Measurements from ENCODE around the gene CHMP3. TPM values are rescaled to one million over a fixed set of nuclear protein-coding genes. Genes with fewer than 3 reads are reported as not detected.

The CHMP3 gene
- total RNA-seq, 4 donors from 2014 or later = 206 to 236 (median 211) TPM

DNA sequence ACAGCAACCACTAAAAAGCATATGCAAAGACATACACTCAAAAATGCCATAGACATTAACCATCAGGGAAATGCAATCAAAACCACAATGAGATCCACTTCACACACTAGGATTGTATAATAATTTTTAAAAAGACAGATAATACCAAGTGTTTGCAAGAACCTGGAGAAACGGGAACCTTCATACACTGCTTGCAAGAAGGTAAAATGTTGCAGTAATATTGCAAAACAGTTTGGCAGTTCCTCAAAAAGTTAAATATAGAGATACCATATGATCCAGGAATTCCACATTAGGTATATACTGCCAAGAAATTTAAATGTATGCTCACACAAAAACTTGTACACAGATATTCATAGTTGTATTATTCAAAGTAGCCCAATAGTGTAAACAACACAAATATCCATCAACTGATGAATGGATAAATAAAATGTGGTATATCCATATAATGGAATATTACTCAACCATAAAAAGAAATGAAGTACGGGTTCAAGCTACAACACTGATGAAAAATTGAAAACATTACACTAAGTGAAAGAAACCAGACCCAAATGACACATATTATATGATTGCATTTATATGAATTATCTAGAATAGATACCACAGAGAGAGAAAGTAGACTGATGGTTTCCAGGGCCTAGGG is 14.7 kb upstream of the CHMP3 start:
- H3K4me1 ChIP-seq = no peaks in the 10 kb centered on the region
- no peak for TF ChIP-seq EP300 (IDR thresholded peaks at IDR 0.05)
- TF ChIP-seq POLR2A (IDR thresholded peaks at IDR 0.05) = no peak
- H3K9me3 ChIP-seq = no peaks in the 10 kb centered on the region
- WGBS, 2 donors (ENCODE audit: low coverage in 1 of 2) = 89 to 91% methylated on average over 2 of the region's 2 CpGs
- no peak overlapping the region for H3K27ac ChIP-seq
- no peak overlapping the region for H3K4me3 ChIP-seq
- no peaks in the 10 kb centered on the region for H3K36me3 ChIP-seq
- H3K27me3 ChIP-seq = no peaks in the 10 kb centered on the region
- no peak for ATAC-seq

DNA sequence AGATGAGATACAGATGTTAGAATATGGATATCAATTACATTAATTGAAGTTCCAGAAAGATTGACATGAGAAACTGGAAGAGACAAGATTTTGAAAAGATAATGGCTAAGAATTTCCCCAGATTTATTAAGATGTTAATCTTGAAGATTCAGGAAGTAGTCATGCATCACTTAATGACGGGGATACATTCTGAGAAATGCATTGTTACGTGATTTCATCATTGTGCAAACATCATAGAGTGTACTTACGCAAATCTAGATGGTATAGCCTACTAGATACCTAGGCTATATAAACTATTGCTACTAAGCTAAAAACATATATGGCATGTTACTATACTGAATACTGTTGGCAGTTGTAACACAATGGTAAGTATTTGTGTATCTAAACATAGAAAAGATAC is 6.8 kb upstream of the CHMP3 start:
- H3K27ac ChIP-seq = no peak overlapping the region
- no peaks in the 10 kb centered on the region for H3K9me3 ChIP-seq
- H3K27me3 ChIP-seq = no peaks in the 10 kb centered on the region
- no peaks in the 10 kb centered on the region for H3K36me3 ChIP-seq
- H3K4me3 ChIP-seq = no peak overlapping the region
- no peaks in the 10 kb centered on the region for H3K4me1 ChIP-seq
- WGBS, 2 donors (ENCODE audit: low coverage in 1 of 2) = 80 to 86% methylated on average over 3 of the region's 3 CpGs
- ATAC-seq = no peak
- TF ChIP-seq, protein P1, sequence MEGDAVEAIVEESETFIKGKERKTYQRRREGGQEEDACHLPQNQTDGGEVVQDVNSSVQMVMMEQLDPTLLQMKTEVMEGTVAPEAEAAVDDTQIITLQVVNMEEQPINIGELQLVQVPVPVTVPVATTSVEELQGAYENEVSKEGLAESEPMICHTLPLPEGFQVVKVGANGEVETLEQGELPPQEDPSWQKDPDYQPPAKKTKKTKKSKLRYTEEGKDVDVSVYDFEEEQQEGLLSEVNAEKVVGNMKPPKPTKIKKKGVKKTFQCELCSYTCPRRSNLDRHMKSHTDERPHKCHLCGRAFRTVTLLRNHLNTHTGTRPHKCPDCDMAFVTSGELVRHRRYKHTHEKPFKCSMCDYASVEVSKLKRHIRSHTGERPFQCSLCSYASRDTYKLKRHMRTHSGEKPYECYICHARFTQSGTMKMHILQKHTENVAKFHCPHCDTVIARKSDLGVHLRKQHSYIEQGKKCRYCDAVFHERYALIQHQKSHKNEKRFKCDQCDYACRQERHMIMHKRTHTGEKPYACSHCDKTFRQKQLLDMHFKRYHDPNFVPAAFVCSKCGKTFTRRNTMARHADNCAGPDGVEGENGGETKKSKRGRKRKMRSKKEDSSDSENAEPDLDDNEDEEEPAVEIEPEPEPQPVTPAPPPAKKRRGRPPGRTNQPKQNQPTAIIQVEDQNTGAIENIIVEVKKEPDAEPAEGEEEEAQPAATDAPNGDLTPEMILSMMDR (IDR thresholded peaks at IDR 0.05) = no peak
- no peak for TF ChIP-seq POLR2AphosphoS5 (IDR thresholded peaks at IDR 0.05)
- no peak for TF ChIP-seq POLR2A (IDR thresholded peaks at IDR 0.05)
- no peak for TF ChIP-seq EP300 (IDR thresholded peaks at IDR 0.05)

DNA sequence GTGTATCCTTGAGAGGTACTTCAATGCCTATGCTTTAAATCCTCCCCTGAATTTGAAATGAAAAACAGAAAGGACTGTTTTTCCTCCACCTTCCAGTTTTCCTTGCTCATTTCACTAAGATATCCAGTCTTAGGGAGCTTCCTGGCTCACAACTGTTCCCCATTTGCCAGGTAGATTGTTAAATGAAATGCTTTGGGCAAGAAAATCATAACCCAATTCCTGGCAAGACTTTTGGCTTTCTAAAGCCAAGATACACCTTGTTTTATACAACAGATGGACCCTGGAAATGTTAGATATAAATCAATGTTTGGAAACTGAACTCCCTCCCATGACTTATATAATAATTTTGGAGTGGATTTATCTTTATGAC is 3.6 kb upstream of the CHMP3 start:
- ATAC-seq = no peak
- TF ChIP-seq POLR2AphosphoS5 (IDR thresholded peaks at IDR 0.05) = no peak
- TF ChIP-seq EP300 (IDR thresholded peaks at IDR 0.05) = no peak
- TF ChIP-seq POLR2A (IDR thresholded peaks at IDR 0.05) = no peak
- TF ChIP-seq, protein P1 (IDR thresholded peaks at IDR 0.05) = no peak

DNA sequence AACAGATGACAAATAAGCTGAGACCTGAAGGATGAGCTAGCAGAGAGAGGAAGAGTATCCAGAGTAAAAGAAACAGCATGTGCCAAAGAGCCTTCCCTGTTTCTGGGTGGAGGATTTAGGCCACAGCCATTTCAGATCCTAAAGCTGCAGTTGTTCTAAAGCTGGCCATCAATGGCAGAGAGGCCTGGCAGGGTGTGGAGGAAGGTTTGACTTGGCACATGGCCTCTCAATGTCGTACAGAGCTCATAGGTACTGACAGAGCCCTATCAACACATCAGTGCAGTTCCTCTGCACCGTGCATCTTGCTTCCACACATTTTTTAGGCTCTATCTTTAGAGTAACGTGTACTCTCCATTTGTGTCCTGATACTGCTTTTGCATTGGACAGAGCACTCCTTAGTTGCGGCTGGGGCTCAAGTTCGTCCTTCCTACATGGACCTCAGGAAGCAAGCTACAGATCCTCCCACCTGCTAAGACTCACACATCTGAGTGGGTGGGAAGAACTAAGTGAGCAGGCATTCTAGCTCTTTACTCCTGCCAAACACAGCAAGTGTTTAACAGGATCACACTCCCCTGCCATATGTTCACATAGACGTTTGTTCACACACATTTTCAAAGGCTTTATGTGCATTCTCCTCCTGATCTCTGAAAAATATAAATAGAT is 3.0 kb upstream of the CHMP3 start:
- H3K27ac ChIP-seq = no peak overlapping the region
- no peak for ATAC-seq
- TF ChIP-seq, protein P1 (IDR thresholded peaks at IDR 0.05) = no peak
- TF ChIP-seq POLR2A (IDR thresholded peaks at IDR 0.05) = no peak
- TF ChIP-seq EP300 (IDR thresholded peaks at IDR 0.05) = no peak
- TF ChIP-seq POLR2AphosphoS5 (IDR thresholded peaks at IDR 0.05) = no peak
- 36 to 41% methylated on average over 5 to 6 of the region's 6 CpGs for WGBS, 2 donors (ENCODE audit: low coverage in 1 of 2)
- H3K4me1 ChIP-seq = peaks cover 3 to 18% (median 7%) of the 10 kb centered on the region in 3 donors
- no peaks in the 10 kb centered on the region for H3K36me3 ChIP-seq
- H3K27me3 ChIP-seq = no peaks in the 10 kb centered on the region
- H3K9me3 ChIP-seq = no peaks in the 10 kb centered on the region
- H3K4me3 ChIP-seq = no peak overlapping the region

More for the DNA sequence above, 3.6 kb upstream of the CHMP3 start:
- Histone ChIP-seq H3K4me1 (peaks cover 3 to 12% (median 5%) of the 10 kb centered on the region in 3 donors), H3K27ac (no peak overlapping the region), H3K4me3 (no peak overlapping the region), H3K27me3 (no peaks in the 10 kb centered on the region), H3K36me3 (no peaks in the 10 kb centered on the region), H3K9me3 (no peaks in the 10 kb centered on the region)

DNA sequence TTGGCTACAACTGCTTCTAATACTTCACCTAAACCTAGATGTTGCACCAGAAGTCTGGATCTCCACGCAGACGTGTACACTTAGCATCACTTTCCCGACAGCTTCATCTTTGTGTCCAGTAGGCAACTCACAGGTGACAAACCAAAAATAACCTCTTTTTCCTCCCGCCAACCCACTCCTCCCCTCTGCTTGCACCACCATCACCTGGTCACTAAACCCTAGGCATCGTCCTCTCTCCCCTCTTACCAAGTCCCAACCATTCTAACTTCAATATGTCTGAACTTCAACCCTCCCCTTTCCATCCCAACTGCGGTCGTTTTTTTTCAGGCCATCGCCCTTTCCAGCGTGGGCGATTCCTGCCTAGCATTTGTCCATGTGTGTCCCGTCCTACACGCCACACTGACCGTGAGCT is 413 bp upstream of the CHMP3 start:
- TF ChIP-seq EP300 (IDR thresholded peaks at IDR 0.05) = no peak
- TF ChIP-seq POLR2AphosphoS5 (IDR thresholded peaks at IDR 0.05) = no peak
- TF ChIP-seq, protein P1 (IDR thresholded peaks at IDR 0.05) = no peak
- TF ChIP-seq POLR2A (IDR thresholded peaks at IDR 0.05) = no peak
- Histone ChIP-seq H3K36me3 (no peaks in the 10 kb centered on the region), H3K4me3 (peak overlapping the region; percentile 54 to 86), H3K27me3 (no peaks in the 10 kb centered on the region), H3K9me3 (no peaks in the 10 kb centered on the region), H3K4me1 (peaks cover 3 to 40% (median 7%) of the 10 kb centered on the region in 3 donors), H3K27ac (peak overlapping the region; percentile 85 to 100 (median 98))
- no peak for ATAC-seq
- 61 to 68% methylated on average over 12 of the region's 13 CpGs for WGBS, 2 donors (ENCODE audit: low coverage in 1 of 2)

Data from gastroesophageal sphincter (tissue), 4 donors.